Endothelial cell of umbilical vein (primary cell): ENCODE results near the gene KIF5C. TPM values are rescaled to one million over a fixed set of nuclear protein-coding genes. Genes with fewer than 3 reads are reported as not detected.

Source experiments
- BruUV-seq: library from RNA; stranded (reverse); fragments of 400-500 nt; replicated peaks from 2 replicates; lab custom pipeline; 2021; lab: Mats Ljungman, UMichigan
- CTCF ChIA-PET: fragments of 300-600, 350-600 bp; sonication (Branson Sonifier 250); formaldehyde crosslinking; loops from one replicate; lab custom pipeline; 2021; ENCODE audit warnings: antibody characterized with exemption, inconsistent platforms; lab: Charles Lee
- POLR2A ChIA-PET: fragments of 300-600, 350-600 bp; sonication (Branson Sonifier 250); formaldehyde crosslinking; loops from one replicate; lab custom pipeline; 2021; ENCODE audit warnings: antibody characterized with exemption, inconsistent platforms; lab: Charles Lee
- DNase-seq: peaks from one replicate; pipeline ENCODE4 v3.0.0-alpha.2; 2011; ENCODE audit warnings: low read depth, low spot score
- FAIRE-seq: peaks from 2 replicates; lab custom pipeline; 2011; peaks lifted over from hg19 to GRCh38; lab: Jason Lieb, UNC
- H2AFZ ChIP-seq: 2 replicates; pipeline ENCODE4 v1.6.0; 2012; ENCODE audit warnings: low read depth, low read length, control low read depth, inconsistent platforms
- H3K27ac ChIP-seq: 2 replicates; pipeline ENCODE4 v1.5.1; 2011; ENCODE audit warnings: low read depth, mild to moderate bottlenecking, control low read depth, low read length, moderate library complexity; ENCODE audit not compliant: insufficient read depth
- H3K27me3 ChIP-seq, 2 experiments: 2 replicates each; pipeline versions ENCODE4 v1.6.0 to v1.6.1; 2011; ENCODE audit warnings: low read length in 2 of 2, mixed read lengths in 1 of 2; ENCODE audit not compliant: control insufficient read depth in 2 of 2, insufficient read depth in 2 of 2
- H3K36me3 ChIP-seq, 2 experiments: 2 replicates in 1 of 2; 3 replicates in 1 of 2; pipeline ENCODE4 v1.5.1; 2011; ENCODE audit warnings: low read length in 2 of 2, mild to moderate bottlenecking in 1 of 2, moderate library complexity in 1 of 2; ENCODE audit not compliant: control insufficient read depth in 2 of 2, insufficient read depth in 2 of 2; ENCODE audit errors: extremely low read depth in 1 of 2
- H3K4me1 ChIP-seq: 3 replicates; pipeline ENCODE4 v1.5.1; 2011; ENCODE audit warnings: mild to moderate bottlenecking, low read length; ENCODE audit not compliant: control insufficient read depth, insufficient read depth; ENCODE audit errors: extremely low read depth
- H3K4me2 ChIP-seq: 2 replicates; pipeline ENCODE4 v1.6.1; 2011; ENCODE audit warnings: low read length, control low read depth, mixed read lengths; ENCODE audit not compliant: insufficient read depth
- H3K4me3 ChIP-seq, 3 experiments: fragments of 200-600 bp in 1 of 3; sonication (generic), shearing (Covaris generic) in 1 of 3; replicated peaks in 1 of 3; 2 replicates each; pipeline ENCODE4 v1.5.1; 2011 to 2016; ENCODE audit warnings: control low read depth in 3 of 3, low read length in 3 of 3, mild to moderate bottlenecking in 2 of 3, inconsistent platforms in 1 of 3, low read depth in 1 of 3, moderate library complexity in 1 of 3; ENCODE audit not compliant: insufficient read depth in 1 of 3
- H3K79me2 ChIP-seq: 2 replicates; pipeline ENCODE4 v1.6.0; 2012; ENCODE audit warnings: low read length, inconsistent platforms; ENCODE audit not compliant: control insufficient read depth, insufficient read depth
- H3K9ac ChIP-seq: replicated peaks from 2 replicates; pipeline ENCODE3; 2011; ENCODE audit warnings: low read length, control low read depth; ENCODE audit not compliant: insufficient read depth; ENCODE audit errors: extremely low read depth
- H3K9me1 ChIP-seq: replicated peaks from 3 replicates; pipeline ENCODE4 v1.6.0; 2011; ENCODE audit warnings: mild to moderate bottlenecking, low read length; ENCODE audit not compliant: control insufficient read depth, insufficient read depth; ENCODE audit errors: extremely low read depth
- H3K9me3 ChIP-seq: replicated peaks from 2 replicates; pipeline ENCODE4 v1.5.1; 2012; ENCODE audit warnings: low read length, inconsistent platforms; ENCODE audit not compliant: control insufficient read depth, insufficient read depth
- H4K20me1 ChIP-seq: replicated peaks from 2 replicates; pipeline ENCODE3; 2011; ENCODE audit warnings: mild to moderate bottlenecking, low read length; ENCODE audit not compliant: control insufficient read depth, insufficient read depth; ENCODE audit errors: extremely low read depth
- FOS ChIP-seq: IDR thresholded peaks from 2 replicates; pipeline ENCODE4 v1.6.1; 2011; ENCODE audit warnings: mild to moderate bottlenecking, low read length, moderate library complexity, borderline replicate concordance; ENCODE audit not compliant: insufficient read depth
- GATA2 ChIP-seq: IDR thresholded peaks from 2 replicates; pipeline ENCODE4 v1.7.0; 2011; ENCODE audit warnings: low read depth, mild to moderate bottlenecking, moderate library complexity, mixed read lengths, low read length; ENCODE audit not compliant: insufficient read length, insufficient read depth
- JUN ChIP-seq: IDR thresholded peaks from 2 replicates; pipeline ENCODE4 v1.6.1; 2011; ENCODE audit warnings: borderline replicate concordance, low read depth; ENCODE audit not compliant: insufficient read length, insufficient read depth
- POLR2A ChIP-seq: IDR thresholded peaks from 2 replicates; pipeline ENCODE4 v1.6.1; 2012; ENCODE audit warnings: low read depth, mild to moderate bottlenecking, control low read depth, low read length
- POLR2AphosphoS5 ChIP-seq: IDR thresholded peaks from 2 replicates; pipeline ENCODE4 v1.6.1; 2012; ENCODE audit warnings: low read depth, mild to moderate bottlenecking, control low read depth, low read length, moderate library complexity; ENCODE audit not compliant: insufficient read depth
- dilution Hi-C: fragments of 300-500 bp; cut with MboI; formaldehyde crosslinking; loops from one replicate; pipeline ENCODE4 v1.15.0; 2019; ENCODE audit warnings: low sequenced_read_pairs; ENCODE audit not compliant: extremely low pct_ligation_motif_present
- intact Hi-C: fragments of 100-400 bp; cut with micrococcal nuclease; formaldehyde crosslinking; loops from one replicate; pipeline ENCODE4 v1.10.0; 2022
- polyA plus RNA-seq, 4 experiments: library from polyadenylated mRNA; depleted of rRNA in 3 of 4; stranded (reverse) in 3 of 4; unstranded in 1 of 4; fragments of >200 nt; gene quantifications; 2 replicates each; pipeline versions ENCODE4 v1.2.1 to v1.2.3, GENCODE V29; 2011 to 2012; ENCODE audit warnings: missing spikeins in 1 of 4
- total RNA-seq: library from RNA; stranded (reverse); gene quantifications from 2 replicates; pipeline ENCODE4 v1.2.3, GENCODE V29; 2021
- TF ChIP-seq, protein P1 (sequence below): IDR thresholded peaks from 2 replicates; pipeline ENCODE4 v1.6.1; 2011; ENCODE audit not compliant: insufficient read depth, insufficient read length
- TF ChIP-seq, protein P2 (sequence below), 2 donors: IDR thresholded peaks; 1 replicate in 1 of 2; 2 replicates in 1 of 2; pipeline ENCODE4 v1.5.1; 2011; ENCODE audit warnings: low read length in 2 of 2, mild to moderate bottlenecking in 2 of 2, moderate library complexity in 2 of 2, control low read depth in 1 of 2, inconsistent platforms in 1 of 2, low read depth in 1 of 2; ENCODE audit not compliant: insufficient read depth in 1 of 2; ENCODE audit errors: extremely low read depth in 1 of 2

KIF5C gene
- total and polyA plus RNA-seq, 2 donors (not counting 3 experiments of a cell fraction or from before 2014, with no cell fraction given), result 0.01 to 0.55 TPM

DNA sequence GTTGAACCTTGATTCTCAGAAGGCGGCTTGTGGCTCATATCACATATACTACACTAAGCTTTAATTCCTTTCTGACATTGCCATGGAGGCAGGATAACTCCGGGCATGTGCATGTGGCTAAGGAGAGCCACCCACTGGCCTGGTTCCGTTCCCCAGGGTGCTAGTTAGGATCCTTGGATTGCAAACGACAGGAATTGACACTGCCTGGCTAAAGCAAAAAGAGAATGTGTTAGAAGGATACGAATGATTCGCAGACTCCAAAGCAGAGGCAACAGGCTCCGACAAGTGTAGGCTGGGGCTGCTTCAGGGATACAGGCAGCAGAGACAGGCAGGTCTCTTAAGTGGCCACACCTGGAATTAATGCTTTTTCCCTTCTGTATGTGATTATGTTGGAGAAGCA is 92.0 kb downstream of the KIF5C start:
- H3K36me3 ChIP-seq, result no peaks in the 10 kb centered on the region
- ChIA-PET CTCF (interaction anchor here (0.9 kb wide), 1 partner anchor 31 kb away, joined by 3 read pairs; no protein-coding TSS in a partner anchor), POLR2A (no interaction called here)
- H3K4me2 ChIP-seq, result no peak overlapping the region
- FAIRE-seq (no peak), DNase-seq (no peak)
- no peak overlapping the region for H3K27ac ChIP-seq
- H3K27me3 ChIP-seq, result peaks cover 0 to 2% of the 10 kb centered on the region in 2 experiments
- no peak overlapping the region for H3K9ac ChIP-seq
- H3K9me1 ChIP-seq, result no peaks in the 10 kb centered on the region
- TF ChIP-seq POLR2AphosphoS5, result no peak
- no peak for TF ChIP-seq FOS
- TF ChIP-seq POLR2A, result no peak
- TF ChIP-seq, protein P1, sequence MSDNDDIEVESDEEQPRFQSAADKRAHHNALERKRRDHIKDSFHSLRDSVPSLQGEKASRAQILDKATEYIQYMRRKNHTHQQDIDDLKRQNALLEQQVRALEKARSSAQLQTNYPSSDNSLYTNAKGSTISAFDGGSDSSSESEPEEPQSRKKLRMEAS, result no peak
- TF ChIP-seq, protein P2, sequence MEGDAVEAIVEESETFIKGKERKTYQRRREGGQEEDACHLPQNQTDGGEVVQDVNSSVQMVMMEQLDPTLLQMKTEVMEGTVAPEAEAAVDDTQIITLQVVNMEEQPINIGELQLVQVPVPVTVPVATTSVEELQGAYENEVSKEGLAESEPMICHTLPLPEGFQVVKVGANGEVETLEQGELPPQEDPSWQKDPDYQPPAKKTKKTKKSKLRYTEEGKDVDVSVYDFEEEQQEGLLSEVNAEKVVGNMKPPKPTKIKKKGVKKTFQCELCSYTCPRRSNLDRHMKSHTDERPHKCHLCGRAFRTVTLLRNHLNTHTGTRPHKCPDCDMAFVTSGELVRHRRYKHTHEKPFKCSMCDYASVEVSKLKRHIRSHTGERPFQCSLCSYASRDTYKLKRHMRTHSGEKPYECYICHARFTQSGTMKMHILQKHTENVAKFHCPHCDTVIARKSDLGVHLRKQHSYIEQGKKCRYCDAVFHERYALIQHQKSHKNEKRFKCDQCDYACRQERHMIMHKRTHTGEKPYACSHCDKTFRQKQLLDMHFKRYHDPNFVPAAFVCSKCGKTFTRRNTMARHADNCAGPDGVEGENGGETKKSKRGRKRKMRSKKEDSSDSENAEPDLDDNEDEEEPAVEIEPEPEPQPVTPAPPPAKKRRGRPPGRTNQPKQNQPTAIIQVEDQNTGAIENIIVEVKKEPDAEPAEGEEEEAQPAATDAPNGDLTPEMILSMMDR (IDR thresholded peaks at IDR 0.05; ENCODE audit: extremely low read depth in 1 of 2, insufficient read depth in 1 of 2, low read depth in 1 of 2, low read length in 2 of 2), result no peak
- no peak for TF ChIP-seq JUN
- no peak for TF ChIP-seq GATA2
- H3K79me2 ChIP-seq, result no peaks in the 10 kb centered on the region
- H3K9me3 ChIP-seq, result no peaks in the 10 kb centered on the region
- H4K20me1 ChIP-seq, result no peaks in the 10 kb centered on the region
- no peak overlapping the region for H2AFZ ChIP-seq
- H3K4me1 ChIP-seq, result no peaks in the 10 kb centered on the region
- no TSS peak for BruUV-seq
- intact Hi-C loops (no loop called here), dilution Hi-C loops (no loop called here)
- H3K4me3 ChIP-seq, result no peak overlapping the region
